Activated B cell treated with CpG ODN at 0.5 μM for 24 hours (primary cell): ENCODE results near the gene ARHGEF10L. TPM values are rescaled to one million over a fixed set of nuclear protein-coding genes. Genes with fewer than 3 reads are reported as not detected.

Experiments
- ATAC-seq: fragments of 200-7000 bp; cut with Tn5 transposase; one replicate; pipeline ENCODE4 v1.10.0; 2021; ENCODE audit warnings: low read depth, mild to moderate bottlenecking, moderate library complexity
- CTCF ChIA-PET: fragments of 350-600 bp; sonication (Branson Sonifier 250); formaldehyde crosslinking; loops from one replicate; lab custom pipeline; 2021; ENCODE audit warnings: antibody characterized with exemption; lab: Charles Lee
- POLR2A ChIA-PET: fragments of 350-600 bp; sonication (Branson Sonifier 250); formaldehyde crosslinking; loops from one replicate; lab custom pipeline; 2021; ENCODE audit warnings: antibody characterized with exemption; lab: Charles Lee
- DNase-seq: peaks from one replicate; pipeline ENCODE4 v3.0.0; 2022
- H3K27ac Mint-ChIP-seq: one replicate; pipeline ENCODE4 v1.8.0; 2020; ENCODE audit warnings: mixed read lengths
- H3K27me3 Mint-ChIP-seq: one replicate; pipeline ENCODE4 v1.8.0; 2021; ENCODE audit warnings: mixed read lengths
- H3K36me3 Mint-ChIP-seq: one replicate; pipeline ENCODE4 v1.8.0; 2021; ENCODE audit warnings: low read depth, mixed read lengths
- H3K4me1 Mint-ChIP-seq: one replicate; pipeline ENCODE4 v1.8.0; 2021; ENCODE audit warnings: mixed read lengths
- H3K4me3 Mint-ChIP-seq: one replicate; pipeline ENCODE4 v1.8.0; 2020; ENCODE audit warnings: mild to moderate bottlenecking, mixed read lengths
- H3K9me3 Mint-ChIP-seq: one replicate; pipeline ENCODE4 v1.8.0; 2020; ENCODE audit warnings: mixed read lengths
- intact Hi-C: fragments of 100-400 bp; cut with micrococcal nuclease; formaldehyde crosslinking; loops from one replicate; pipeline ENCODE4 v1.15.1; 2024
- total RNA-seq: library from RNA; stranded (reverse); gene quantifications from 2 replicates; pipeline ENCODE4 v1.2.3, GENCODE V29; 2022
- TF ChIP-seq, protein P1 (sequence below): fragments of 200-600 bp; IDR thresholded peaks from one replicate; pipeline ENCODE4 v1.8.0; 2022; ENCODE audit warnings: antibody characterized with exemption, mild to moderate bottlenecking

Gene ARHGEF10L
- total RNA-seq, 1 donor from 2014 or later, result 0.62 TPM

DNA sequence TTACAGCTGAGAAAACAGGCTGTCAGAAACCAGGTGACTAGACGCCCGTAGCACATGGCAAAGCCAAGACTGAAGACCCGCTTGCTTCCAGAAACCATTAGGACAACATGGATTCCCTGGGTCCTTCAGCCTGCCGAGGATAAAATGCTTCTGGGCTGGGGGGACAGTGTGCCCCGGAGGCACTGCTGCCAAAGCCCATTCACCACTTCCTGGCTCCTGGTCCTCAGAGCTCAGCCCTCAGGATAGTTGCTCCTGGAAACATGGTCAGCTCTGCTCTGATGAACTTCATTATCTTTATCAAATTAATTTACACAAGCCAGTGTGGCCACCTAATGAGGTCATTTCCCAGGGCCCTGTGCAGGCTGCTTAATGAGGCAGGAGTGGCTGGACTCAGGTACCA is 174.5 kb downstream of the ARHGEF10L start:
- peaks cover 2% of the 10 kb centered on the region for H3K27me3 Mint-ChIP-seq
- ChIA-PET POLR2A (no interaction called here), CTCF (no interaction called here)
- H3K27ac Mint-ChIP-seq, result no peak overlapping the region
- intact Hi-C loops, result no loop called here
- no peaks in the 10 kb centered on the region for H3K4me1 Mint-ChIP-seq
- H3K4me3 Mint-ChIP-seq, result no peak overlapping the region
- H3K9me3 Mint-ChIP-seq, result no peaks in the 10 kb centered on the region
- DNase-seq (no peak), ATAC-seq (no peak)
- TF ChIP-seq, protein P1, sequence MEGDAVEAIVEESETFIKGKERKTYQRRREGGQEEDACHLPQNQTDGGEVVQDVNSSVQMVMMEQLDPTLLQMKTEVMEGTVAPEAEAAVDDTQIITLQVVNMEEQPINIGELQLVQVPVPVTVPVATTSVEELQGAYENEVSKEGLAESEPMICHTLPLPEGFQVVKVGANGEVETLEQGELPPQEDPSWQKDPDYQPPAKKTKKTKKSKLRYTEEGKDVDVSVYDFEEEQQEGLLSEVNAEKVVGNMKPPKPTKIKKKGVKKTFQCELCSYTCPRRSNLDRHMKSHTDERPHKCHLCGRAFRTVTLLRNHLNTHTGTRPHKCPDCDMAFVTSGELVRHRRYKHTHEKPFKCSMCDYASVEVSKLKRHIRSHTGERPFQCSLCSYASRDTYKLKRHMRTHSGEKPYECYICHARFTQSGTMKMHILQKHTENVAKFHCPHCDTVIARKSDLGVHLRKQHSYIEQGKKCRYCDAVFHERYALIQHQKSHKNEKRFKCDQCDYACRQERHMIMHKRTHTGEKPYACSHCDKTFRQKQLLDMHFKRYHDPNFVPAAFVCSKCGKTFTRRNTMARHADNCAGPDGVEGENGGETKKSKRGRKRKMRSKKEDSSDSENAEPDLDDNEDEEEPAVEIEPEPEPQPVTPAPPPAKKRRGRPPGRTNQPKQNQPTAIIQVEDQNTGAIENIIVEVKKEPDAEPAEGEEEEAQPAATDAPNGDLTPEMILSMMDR, result no peak
- H3K36me3 Mint-ChIP-seq, result no peaks in the 10 kb centered on the region

DNA sequence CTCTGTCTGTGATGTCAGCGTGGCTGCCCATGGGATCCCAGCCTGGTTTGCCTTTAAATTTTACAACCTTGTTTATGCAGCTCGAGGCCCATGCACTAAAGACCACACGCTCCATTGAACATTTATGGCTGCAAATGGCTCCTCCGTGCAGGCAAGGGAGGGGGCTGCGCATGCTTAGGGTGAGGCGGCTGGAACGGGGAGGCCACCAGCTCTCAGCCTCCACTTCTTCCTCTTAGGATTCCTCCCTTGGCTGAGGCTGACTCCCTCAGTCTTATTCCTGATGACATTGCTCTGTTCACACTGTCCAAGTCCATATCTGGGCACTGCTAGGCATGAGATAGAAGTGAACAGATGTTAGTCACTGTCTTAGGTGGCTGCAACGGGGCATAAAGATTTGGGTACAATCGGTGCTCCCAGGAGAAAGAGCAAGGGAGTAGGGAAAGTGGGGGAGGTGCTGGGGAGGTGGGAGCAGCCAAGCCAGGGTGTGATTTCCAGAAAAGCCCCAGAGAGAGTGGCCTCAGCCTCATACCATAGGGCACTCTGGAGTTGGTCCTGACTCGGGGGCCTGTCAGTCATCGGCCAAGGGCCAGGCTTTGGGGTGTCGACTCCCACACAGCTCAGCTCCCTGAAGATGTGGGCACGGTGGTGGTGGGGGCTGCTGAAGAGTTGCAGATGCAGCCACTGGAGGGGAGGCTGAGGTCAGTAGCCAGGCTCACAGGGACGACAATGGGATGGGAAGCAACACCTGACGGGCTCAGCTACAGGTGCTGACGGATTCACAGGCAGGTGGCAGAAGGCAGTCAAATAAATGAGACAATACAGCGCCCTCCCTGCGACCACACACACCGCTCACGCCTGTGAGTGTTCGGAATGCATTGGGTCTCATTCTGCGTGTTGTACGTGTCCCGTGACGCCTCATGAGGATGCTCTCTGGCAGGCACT is 178.4 kb downstream of the ARHGEF10L start:
- Mint-ChIP-seq H3K9me3 (no peaks in the 10 kb centered on the region), H3K36me3 (no peaks in the 10 kb centered on the region), H3K27ac (no peak overlapping the region), H3K4me3 (no peak overlapping the region), H3K4me1 (no peaks in the 10 kb centered on the region), H3K27me3 (peaks cover 2% of the 10 kb centered on the region)
- ChIA-PET POLR2A (no interaction called here), CTCF (no interaction called here)
- TF ChIP-seq, protein P1, result no peak
- intact Hi-C loops, result no loop called here
- DNase-seq, result no peak
- ATAC-seq, result no peak

DNA sequence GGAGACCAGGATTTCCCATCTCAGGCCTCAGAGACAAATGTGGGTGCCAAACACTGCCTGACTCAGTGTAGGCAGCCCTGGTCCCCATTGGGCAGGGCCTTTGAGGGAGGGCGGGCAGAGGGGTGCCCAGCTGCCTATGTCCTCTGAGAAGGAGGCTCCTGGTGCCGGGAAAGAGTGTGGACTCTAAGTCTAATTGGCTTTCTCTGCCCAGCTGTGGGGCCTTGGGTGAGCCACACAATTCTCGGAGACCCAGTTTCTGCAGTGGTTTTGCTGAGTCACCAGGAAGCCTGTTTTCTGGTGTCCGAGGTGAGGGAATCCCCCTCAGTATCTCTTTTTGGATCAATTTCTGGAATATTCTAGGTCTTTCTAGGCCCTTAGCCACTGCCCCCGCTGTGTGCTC is 180.4 kb downstream of the ARHGEF10L start:
- CTCF ChIA-PET, result no interaction called here
- H3K4me3 Mint-ChIP-seq, result no peak overlapping the region
- no peaks in the 10 kb centered on the region for H3K9me3 Mint-ChIP-seq
- DNase-seq, result no peak
- no peaks in the 10 kb centered on the region for H3K4me1 Mint-ChIP-seq
- POLR2A ChIA-PET, result no interaction called here
- intact Hi-C loops, result no loop called here
- no peak for ATAC-seq
- no peaks in the 10 kb centered on the region for H3K36me3 Mint-ChIP-seq
- TF ChIP-seq, protein P1, result no peak
- H3K27ac Mint-ChIP-seq, result no peak overlapping the region
- H3K27me3 Mint-ChIP-seq, result peaks cover 6% of the 10 kb centered on the region

DNA sequence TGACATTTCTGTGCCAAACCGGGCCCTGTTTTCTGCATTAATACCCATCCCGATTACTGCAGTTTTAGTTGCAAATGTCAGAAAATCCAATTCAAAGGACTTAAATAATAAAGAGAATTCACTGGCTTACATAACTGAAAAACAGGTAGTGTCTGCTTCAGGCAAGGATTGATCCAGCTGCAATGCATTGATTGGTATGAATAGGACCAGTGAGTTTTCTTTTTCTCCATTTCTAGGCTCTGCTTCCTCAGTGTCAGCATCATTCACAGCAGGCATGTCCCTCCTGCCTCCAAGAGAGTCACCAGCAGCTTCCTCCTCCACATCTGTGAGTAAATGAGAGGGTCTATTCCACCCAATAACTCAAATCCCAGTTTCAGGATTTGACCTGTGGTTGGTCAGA is 181.9 kb downstream of the ARHGEF10L start:
- no peak for ATAC-seq
- Mint-ChIP-seq H3K4me1 (no peaks in the 10 kb centered on the region), H3K9me3 (no peaks in the 10 kb centered on the region), H3K27ac (no peak overlapping the region), H3K4me3 (no peak overlapping the region), H3K27me3 (peaks cover 6% of the 10 kb centered on the region), H3K36me3 (no peaks in the 10 kb centered on the region)
- POLR2A ChIA-PET, result no interaction called here
- CTCF ChIA-PET, result no interaction called here
- DNase-seq, result no peak
- intact Hi-C loops, result no loop called here
- TF ChIP-seq, protein P1, result no peak

DNA sequence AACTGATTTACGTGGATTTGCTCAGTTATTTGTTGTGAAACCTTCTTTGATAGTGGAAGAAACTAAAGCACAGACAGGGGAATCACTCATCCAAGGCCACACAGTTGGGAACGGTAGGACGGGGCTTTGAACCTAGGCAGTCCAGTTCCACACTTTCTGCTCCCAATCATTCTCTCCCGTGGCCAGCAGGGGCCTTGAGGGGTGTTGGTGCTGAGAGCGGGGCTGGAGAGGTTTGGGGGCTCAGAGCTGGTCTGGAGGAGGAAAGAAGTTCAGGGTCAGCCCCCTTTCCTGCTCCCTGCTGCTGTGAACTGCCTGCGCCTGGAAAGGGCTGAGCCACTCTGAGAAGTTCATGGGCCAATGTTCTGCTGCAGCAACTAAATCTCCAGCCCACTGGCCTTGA is 184.2 kb downstream of the ARHGEF10L start:
- Mint-ChIP-seq H3K27ac (no peak overlapping the region), H3K36me3 (no peaks in the 10 kb centered on the region), H3K9me3 (no peaks in the 10 kb centered on the region), H3K4me3 (no peak overlapping the region), H3K27me3 (peaks cover 4% of the 10 kb centered on the region), H3K4me1 (no peaks in the 10 kb centered on the region)
- ATAC-seq, result no peak
- CTCF ChIA-PET, result no interaction called here
- TF ChIP-seq, protein P1, result no peak
- DNase-seq, result no peak
- intact Hi-C loops, result no loop called here
- POLR2A ChIA-PET, result no interaction called here
